GM19238 (cell line): ENCODE data around the gene RAP1GAP2.
"Not testable (repeated sequence)": the region's sequence is repeated elsewhere in the genome, so short reads cannot be mapped to it uniquely, and the experiment has no call there.

Experiments used
- DNase-seq: peaks from one replicate; pipeline ENCODE4 v3.0.0; 2011; ENCODE audit warnings: low spot score; ENCODE audit not compliant: insufficient read length

The RAP1GAP2 gene

GRCh38 chr17:3039736-3040135, 243.5 kb downstream of the RAP1GAP2 start:
- no peak for DNase-seq

- DNase-seq: no peak
Measured at GRCh38 chr17:3040882-3041281, 244.6 kb downstream of the RAP1GAP2 start.

DNA sequence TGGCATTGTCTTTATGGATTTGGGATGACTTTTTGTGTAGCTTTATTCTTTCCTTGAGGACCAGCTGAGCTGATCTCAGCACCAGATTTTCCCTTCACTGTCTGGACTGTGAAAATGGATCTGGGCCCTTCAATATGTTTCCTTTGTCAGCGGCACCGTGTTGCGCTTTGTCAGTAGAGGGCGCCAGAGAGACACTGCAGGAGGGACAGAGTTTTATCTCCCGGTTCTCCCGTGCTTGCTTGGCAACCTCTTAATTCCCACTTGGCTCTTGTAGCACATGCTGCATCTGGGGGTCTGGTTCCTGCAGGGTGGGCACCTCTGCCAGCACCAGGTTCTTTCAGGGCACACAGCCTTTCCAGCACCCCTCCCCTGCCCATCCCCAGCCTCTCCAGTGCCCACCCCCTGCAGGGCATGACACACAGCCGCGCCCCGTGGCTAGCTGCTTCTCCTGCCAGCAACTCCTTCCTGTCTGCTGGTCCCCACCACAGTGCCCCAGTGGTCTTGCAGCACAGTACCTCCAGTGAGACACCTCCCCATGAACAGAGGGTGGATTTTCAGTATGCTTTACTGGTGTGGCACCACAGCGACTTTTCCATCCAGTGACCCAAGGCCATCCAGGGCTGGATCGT, 247.6 kb downstream of the RAP1GAP2 start:
- DNase-seq: no peak

DNA sequence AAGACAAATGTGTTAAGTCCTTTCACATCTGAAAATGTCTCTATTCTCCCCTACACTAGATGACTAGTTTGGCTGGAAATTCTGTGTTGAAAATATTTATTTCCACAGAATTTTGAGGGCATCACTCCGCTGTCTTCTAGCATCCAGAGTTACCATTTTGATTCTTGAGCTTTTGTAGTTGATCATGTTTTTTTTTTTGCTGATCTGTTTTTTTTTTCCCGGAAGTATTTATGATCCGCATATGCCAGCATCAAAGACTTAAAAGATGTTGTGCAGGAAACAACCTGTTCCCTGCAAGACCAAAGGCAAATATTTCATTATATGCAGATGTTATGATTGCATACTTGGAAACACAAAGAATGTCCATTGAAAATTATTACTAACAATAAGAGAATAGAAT, 250.5 kb downstream of the RAP1GAP2 start:
- DNase-seq: no peak

DNA sequence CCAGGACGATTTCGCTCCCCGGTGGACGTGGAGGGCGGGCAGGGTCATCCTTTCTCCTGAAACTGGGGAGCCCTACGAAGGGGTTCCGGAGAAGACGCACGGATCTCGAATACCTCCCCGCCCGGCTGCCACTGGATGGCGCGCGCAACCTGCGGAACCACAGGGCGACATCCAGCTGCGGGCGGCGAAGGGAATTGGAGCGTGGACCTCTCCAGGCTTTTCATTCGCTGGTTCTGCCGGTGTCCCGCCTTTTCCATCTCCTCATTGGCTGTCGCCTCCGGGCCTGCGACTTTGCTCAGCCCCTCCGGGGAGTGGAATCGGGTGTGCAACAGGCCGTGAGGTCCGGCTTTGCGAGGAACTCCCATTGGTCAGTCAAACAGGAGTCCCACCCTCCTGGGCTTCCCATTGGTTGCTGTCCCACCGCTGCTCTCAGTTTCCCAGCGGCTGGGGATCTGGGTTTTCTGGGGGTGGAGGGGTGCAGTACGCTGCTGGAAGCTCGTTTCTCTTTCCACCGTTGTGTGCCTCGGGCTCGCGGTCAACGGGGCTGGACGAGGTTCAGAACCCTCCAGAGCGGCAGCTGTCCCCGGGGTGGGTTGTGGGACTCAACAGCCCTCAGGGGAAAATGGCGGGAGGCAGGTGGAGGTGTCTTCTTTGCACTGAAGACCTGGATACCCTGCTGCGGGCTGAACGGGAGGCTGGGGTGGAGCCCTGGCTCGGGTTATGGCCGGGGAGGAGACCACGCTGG, 252.7 kb downstream of the RAP1GAP2 start:
- DNase-seq: peak; percentile 78

DNA sequence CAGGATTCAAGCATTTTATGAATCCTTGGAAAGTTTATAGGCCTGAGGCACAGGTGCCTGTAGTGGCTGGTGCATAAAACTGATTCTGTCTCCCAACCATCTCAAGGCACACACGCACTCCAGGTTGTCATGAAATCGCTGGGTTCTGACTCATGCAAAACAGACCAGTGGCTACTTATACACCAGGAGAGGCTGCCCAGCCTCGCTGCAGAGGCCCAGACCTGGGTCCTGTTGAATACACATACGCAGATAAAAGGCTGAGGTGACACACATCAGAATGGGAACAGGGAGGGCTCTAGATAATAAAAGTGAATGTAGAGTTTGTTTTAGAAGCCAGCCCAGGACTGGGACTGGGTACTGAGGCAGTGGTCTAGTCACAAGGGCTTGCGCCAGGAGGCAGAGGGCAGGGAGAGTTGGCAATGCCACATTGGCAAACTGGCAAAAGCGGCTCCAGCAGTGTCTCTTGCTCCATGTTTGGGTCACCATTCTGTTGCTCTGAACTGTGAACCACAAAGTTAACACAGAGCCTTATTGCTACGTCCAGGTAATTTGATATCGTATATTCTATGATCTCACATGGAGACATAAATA, 253.6 kb downstream of the RAP1GAP2 start:
- no peak for DNase-seq

DNA sequence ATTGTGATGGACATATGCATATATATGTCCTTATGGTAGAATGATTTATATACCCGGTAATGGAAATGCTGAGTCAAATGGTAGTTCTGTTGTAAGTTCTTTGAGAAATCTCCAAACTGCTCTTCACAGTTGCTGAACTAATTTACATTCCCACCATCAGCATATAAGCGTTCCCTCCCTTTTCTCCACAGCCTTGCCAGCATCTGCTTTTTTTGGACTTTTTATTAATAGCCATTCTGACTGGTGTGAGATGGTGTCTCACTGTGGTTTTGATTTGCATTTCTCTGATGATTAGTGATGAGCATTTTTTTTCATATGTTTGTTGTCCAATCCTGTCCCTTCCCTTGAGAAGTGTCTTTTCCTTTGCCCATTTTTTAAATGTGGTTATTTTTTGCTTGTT, 258.6 kb downstream of the RAP1GAP2 start:
- DNase-seq: not testable (repeated sequence)

- DNase-seq: not testable (repeated sequence)
Measured at GRCh38 chr17:3062824-3063377, 266.7 kb downstream of the RAP1GAP2 start.

DNA sequence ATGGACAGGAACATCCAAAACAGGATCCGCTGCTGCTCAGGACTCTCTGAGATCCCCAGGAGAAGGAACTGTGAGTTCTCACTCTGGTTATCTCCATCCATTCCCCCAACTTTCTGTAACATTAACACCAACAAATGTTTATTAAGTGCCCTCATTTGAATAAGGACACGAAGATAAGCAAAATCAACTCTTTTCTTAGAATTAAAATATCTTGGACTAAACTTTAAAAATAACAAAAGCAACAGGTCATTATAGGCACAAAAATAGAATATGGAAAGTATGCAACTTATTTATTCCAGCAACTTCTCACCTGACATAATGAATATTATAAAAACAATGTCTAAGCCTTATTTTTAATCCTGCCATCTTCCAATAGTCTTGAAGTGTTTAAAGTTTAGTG, 267.3 kb downstream of the RAP1GAP2 start, which contains the start of gene OR1D5:
TSS of gene OR1D5 (minus strand) at position 101 of the 400 bp plus-strand sequence. CDS start at position 101, 0 bp downstream.
- DNase-seq: not testable (repeated sequence)

GRCh38 chr17:3065192-3065591, 269.0 kb downstream of the RAP1GAP2 start:
- not testable (repeated sequence) for DNase-seq

GRCh38 chr17:3073850-3074249, 277.6 kb downstream of the RAP1GAP2 start:
- not testable (repeated sequence) for DNase-seq
